GM12891 (cell line): ENCODE measurements around the gene SLC52A1.

Source experiments
- DNase-seq: peaks from one replicate; pipeline ENCODE4 v3.0.0; 2011; ENCODE audit warnings: low spot score; ENCODE audit not compliant: insufficient read length
- FAIRE-seq: peaks from 2 replicates; lab custom pipeline; 2011; peaks lifted over from hg19 to GRCh38; lab: Jason Lieb, UNC
- PAX5 ChIP-seq: IDR thresholded peaks from 2 replicates; pipeline ENCODE4 v1.6.1; 2011; ENCODE audit warnings: low read length, moderate library complexity, mild to moderate bottlenecking; ENCODE audit not compliant: insufficient read depth, severe bottlenecking
- POLR2A ChIP-seq: IDR thresholded peaks from 2 replicates; pipeline ENCODE4 v1.6.1; 2011; ENCODE audit warnings: low read depth, low read length, control low read depth
- POLR2AphosphoS5 ChIP-seq: IDR thresholded peaks from 2 replicates; pipeline ENCODE4 v1.6.1; 2011; ENCODE audit warnings: low read depth, low read length, control low read depth
- POU2F2 ChIP-seq: IDR thresholded peaks from 2 replicates; pipeline ENCODE4 v1.6.1; 2011; ENCODE audit warnings: low read depth, mild to moderate bottlenecking, control low read depth, low read length, moderate library complexity
- SPI1 ChIP-seq: IDR thresholded peaks from 2 replicates; pipeline ENCODE4 v1.6.1; 2011; ENCODE audit warnings: low read depth, low read length, control low read depth
- TAF1 ChIP-seq: IDR thresholded peaks from 2 replicates; pipeline ENCODE4 v1.6.1; 2011; ENCODE audit warnings: low read depth, low read length, control low read depth

The SLC52A1 gene

DNA sequence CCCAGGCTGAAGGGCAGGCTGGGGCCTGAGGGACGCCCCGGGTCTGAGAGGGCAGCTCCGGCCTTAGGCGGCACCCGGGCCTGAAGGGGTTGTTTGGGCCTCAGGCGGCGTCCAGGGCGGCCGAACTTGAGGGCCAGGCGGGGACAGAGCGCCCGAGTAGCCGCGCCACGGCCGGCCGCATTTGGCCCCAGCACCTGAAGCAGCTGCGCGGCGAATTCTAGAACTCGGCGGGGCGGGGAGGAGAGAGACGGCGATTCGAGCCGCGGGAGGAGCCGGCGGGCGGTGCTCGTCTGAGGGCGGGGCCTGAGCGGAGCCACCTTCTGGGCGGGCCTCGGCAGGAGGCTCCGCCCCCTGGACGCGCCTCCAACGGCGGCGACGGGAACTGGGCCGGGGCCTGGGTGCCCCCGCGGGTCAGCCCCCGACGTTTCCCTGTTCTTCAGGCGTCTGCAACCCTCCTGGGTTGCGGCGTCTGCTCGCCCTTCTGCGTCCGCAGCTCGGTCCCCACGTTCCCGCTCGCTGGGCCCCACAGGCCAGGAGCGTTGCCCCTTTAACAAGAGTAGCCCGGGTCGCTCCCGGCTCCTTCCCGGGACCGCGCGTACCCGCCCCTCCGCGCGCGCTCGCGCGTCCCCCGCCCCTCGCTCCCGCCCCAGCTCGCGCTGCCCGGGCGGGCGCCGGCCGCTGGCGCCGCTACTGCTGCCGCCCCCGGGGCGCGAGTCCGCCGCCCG, 37.8 kb downstream of the SLC52A1 start, which contains the start of the genes INCA1 and KIF1C:
Gene INCA1, minus strand, starts transcription at position 221 of the 725 bp plus-strand sequence. CDS start 3,085 bp downstream, outside the sequence.
Gene KIF1C, plus strand, starts transcription at position 649 of the 725 bp plus-strand sequence. CDS start 2,297 bp downstream, outside the sequence.
- FAIRE-seq = peak; percentile 97
- DNase-seq = peak; percentile 99
- TF ChIP-seq SPI1 = no peak
- peak; percentile 26 for TF ChIP-seq PAX5

DNA sequence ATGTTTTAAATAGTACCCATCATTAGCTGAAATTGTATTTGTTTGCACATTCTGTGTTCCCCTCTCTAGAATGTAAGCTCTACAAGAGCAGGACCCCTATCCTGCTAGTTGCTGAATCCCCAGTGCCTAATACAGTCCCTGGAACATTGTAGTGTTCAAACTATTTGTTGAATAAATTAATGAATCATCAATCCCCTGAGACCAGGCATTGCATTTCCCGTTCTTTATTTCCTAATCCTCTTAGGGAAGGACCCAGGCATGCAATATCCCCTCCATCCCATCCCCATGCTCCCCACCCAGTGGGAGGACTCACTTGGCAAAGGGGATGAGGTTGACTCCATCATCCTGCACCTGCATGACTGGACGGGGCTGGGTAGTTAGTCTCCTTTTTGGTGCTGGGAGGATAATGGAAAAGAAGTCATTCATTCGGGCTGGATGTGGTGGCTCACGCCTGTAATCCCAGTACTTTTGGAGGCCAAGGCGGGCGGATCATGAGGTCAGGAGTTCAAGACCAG, 41.1 kb downstream of the SLC52A1 start:
- TF ChIP-seq POLR2A = no peak
- TF ChIP-seq POLR2AphosphoS5 = no peak
- no peak for TF ChIP-seq SPI1
- no peak for TF ChIP-seq PAX5
- no peak for TF ChIP-seq POU2F2
- TF ChIP-seq TAF1 = no peak
- DNase-seq (no peak), FAIRE-seq (no peak)

DNA sequence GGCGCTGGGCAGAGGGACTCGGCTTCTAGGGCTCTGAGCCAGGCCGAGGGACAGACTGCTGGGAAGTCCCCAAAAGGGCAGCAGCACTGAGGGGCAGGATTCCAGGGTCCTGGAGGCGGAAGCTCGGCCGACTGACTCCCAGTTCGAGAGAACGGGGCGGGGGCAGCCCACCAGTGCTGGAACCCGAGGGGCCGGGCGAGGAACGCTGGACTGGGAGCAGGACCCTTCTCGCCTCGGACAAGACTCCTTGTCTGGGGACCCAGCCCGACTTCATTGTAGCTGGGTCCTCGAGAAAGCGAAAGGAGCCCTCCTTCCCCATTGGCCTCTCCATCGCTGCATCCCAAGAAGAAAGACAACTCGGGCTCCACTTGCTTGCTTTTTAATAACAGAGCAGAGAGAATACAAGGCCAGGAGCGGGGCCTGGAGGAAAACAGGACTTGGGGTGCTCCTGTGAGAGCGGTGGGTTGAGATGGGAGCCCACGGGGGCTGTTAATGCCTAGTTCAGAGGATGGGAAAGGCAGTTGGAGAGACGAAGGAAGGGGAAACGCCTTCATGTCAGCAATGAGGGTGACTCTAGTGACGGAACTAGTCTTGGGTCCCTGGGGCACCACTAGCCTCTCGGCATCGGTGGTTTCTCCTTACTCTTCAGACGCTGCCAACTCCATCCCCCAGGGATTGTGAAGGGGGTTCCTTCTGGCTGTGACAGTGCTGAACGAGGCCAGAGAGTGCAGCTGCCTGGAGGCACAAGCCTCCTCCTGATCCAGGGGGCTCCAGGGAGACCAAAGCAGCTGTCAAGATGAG, 47.3 kb downstream of the SLC52A1 start:
- DNase-seq (no peak), FAIRE-seq (peak; percentile 71)

DNA sequence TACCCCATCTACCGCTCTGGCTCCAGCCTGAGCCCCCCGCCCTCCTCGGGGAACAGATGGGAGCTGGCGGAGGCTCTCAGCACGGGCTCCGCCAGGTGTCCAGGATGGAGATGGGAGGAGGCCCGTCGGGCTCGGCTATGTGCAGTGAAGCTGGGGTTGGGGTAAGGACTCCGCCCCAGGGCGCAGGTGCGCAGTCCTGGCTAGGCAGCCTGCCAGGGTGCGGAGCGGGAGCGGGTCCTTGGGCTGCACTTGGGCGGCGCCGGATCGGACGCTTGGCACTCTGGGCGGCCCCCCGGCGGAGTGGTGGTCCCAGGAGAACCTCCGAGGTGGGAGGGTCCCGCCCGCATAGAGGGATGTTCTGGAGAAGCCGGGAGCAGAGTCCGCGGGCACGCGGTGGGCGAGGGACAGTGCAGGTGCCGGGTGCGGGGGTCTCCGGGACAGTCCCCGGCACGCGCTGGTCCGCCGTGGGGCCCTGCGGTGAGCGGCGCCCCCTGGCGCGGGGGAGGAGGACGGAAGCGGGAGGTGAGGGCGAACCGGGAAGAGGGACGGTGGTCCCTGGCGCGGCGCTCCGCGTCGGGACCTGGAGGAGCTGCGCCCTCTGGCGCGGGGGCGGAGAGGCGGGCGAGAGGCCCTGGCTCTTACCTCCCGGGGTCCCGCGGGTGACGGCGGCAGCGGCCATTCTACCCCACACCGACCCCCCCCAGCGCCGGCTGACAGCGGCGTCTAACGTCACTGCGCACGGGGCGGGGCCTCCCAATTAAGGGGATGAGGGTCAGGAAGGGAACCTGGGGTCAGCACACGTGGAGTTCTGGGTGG, 48.1 kb downstream of the SLC52A1 start, which contains the start of gene CAMTA2:
Gene CAMTA2, minus strand, starts transcription at position 725 of the 816 bp plus-strand sequence. CDS start 1,453 bp downstream, outside the sequence.
- FAIRE-seq (peak; percentile 95), DNase-seq (peak; percentile 87)
- TF ChIP-seq PAX5 (no peak), TAF1 (no peak), POLR2AphosphoS5 (no peak), POLR2A (peak; percentile 74), SPI1 (0 out of 2 replicates have a peak, but pooled peaks have one; percentile 7), POU2F2 (no peak)

More for the DNA sequence above, 47.3 kb downstream of the SLC52A1 start:
- TF ChIP-seq POU2F2 (no peak), TAF1 (0 out of 2 replicates have a peak, but pooled peaks have one; percentile 4), SPI1 (no peak)

DNA sequence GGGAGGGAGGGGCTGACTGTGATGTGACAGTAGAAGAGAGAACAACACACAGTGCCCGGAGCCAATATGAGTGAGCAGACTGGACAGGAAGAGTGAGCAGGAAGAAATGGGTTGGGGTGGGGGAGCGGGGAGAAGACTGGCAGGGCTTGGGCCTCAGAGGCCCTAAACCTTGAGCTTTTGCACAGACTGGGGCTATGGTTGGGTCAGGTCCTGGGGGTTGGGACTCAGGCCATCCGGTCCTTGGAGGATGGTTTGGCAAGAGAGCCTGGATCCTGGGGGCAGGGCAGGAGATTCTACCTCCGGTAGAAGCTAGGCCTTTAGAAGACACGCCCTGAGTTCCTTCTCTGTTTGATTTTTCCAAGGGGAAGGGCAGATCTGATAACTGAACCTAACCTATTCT, 48.8 kb downstream of the SLC52A1 start:
- DNase-seq (no peak), FAIRE-seq (no peak)

More for the DNA sequence above, 48.8 kb downstream of the SLC52A1 start:
- no peak for TF ChIP-seq POLR2AphosphoS5
- TF ChIP-seq POLR2A = no peak
- TF ChIP-seq TAF1 = no peak
- TF ChIP-seq SPI1 = no peak
- no peak for TF ChIP-seq PAX5
- no peak for TF ChIP-seq POU2F2
